Lower leg skin (tissue), 4 donors: ENCODE data around the gene SLC22A23. TPM values are rescaled to one million over a fixed set of nuclear protein-coding genes. Genes with fewer than 3 reads are reported as not detected.

Experiments
- DNase-seq, 2 donors: peaks; one replicate each; pipeline ENCODE4 v3.0.0-alpha.2; 2019; ENCODE audit warnings: low spot score in 2 of 2
- H3K4me3 ChIP-seq: fragments of 200-600 bp; sonication (generic); 2 replicates; pipeline ENCODE4 v1.5.1; 2017; ENCODE audit warnings: mild to moderate bottlenecking, low read depth; ENCODE audit not compliant: poor library complexity, severe bottlenecking
- POLR2A ChIP-seq, 2 donors: fragments of 450-650 bp; IDR thresholded peaks; one replicate each; pipeline ENCODE4 v1.6.1; 2016 to 2017; ENCODE audit warnings: antibody characterized with exemption in 2 of 2, mild to moderate bottlenecking in 1 of 2, moderate library complexity in 1 of 2
- WGBS, 2 donors: methylation state at CpG; one replicate each; pipeline ENCODE4 v1.1.5; 2018; 5-methylcytosine and 5-hydroxymethylcytosine counted together
- intact Hi-C: fragments of 100-400 bp; cut with DNase I; formaldehyde crosslinking; loops from one replicate; pipeline ENCODE4 v1.15.0; 2023; ENCODE audit warnings: low total_unique reads
- total RNA-seq, 4 donors: library from RNA; depleted of rRNA; stranded (reverse); fragments of >200 nt; gene quantifications; one replicate each; pipeline ENCODE4 v1.1.0, GENCODE V29; 2016
- TF ChIP-seq, protein P1 (sequence below), 3 donors: fragments of 450-650 bp; IDR thresholded peaks; one replicate each; pipeline ENCODE4 v1.5.1; 2016; ENCODE audit warnings: antibody characterized with exemption in 3 of 3, mild to moderate bottlenecking in 3 of 3, moderate library complexity in 2 of 3

Gene SLC22A23
- total RNA-seq, 4 donors from 2014 or later, result 29.2 to 50.7 (median 43.2) TPM

DNA sequence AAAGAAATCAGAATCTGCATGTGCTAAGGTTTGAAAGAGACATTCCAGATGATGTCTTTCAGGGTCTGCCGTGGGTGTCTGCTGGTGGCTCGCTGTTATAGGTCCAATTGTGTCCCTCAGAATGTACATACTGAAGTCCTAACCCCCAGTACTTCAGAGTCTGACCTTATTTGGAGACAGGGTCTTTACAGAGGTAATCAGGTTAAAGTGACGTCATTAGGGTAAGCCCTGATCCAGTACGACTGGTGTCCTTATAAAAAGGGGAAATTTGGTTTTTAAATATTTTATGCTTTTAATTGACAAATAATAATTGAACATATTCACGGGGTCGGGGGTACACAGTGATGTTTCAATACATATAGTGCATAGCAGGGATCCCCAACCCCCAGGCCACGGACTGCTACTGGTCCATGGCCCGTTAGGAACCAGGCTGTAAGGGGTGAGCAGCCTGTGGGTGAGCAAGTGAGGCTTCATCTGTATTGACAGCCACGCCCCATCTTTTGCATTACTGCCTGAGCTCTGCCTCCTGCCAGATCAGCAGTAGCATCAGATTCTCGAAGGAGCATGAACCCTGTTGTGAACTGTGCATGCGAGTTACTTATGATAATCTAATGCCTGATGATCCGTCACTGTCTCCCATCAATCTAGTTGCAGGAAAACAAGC lies 33.2 kb upstream of the SLC22A23 start:
- intact Hi-C loops, result no loop called here
- TF ChIP-seq, protein P1, sequence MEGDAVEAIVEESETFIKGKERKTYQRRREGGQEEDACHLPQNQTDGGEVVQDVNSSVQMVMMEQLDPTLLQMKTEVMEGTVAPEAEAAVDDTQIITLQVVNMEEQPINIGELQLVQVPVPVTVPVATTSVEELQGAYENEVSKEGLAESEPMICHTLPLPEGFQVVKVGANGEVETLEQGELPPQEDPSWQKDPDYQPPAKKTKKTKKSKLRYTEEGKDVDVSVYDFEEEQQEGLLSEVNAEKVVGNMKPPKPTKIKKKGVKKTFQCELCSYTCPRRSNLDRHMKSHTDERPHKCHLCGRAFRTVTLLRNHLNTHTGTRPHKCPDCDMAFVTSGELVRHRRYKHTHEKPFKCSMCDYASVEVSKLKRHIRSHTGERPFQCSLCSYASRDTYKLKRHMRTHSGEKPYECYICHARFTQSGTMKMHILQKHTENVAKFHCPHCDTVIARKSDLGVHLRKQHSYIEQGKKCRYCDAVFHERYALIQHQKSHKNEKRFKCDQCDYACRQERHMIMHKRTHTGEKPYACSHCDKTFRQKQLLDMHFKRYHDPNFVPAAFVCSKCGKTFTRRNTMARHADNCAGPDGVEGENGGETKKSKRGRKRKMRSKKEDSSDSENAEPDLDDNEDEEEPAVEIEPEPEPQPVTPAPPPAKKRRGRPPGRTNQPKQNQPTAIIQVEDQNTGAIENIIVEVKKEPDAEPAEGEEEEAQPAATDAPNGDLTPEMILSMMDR (IDR thresholded peaks at IDR 0.05), result no peak
- no peak for TF ChIP-seq POLR2A (IDR thresholded peaks at IDR 0.05)
- no peak overlapping the region for H3K4me3 ChIP-seq
- 78 to 81% methylated on average over 12 of the region's 12 CpGs for WGBS, 2 donors
- DNase-seq, result no peak

- TF ChIP-seq POLR2A (IDR thresholded peaks at IDR 0.05), result no peak
- TF ChIP-seq, protein P1 (IDR thresholded peaks at IDR 0.05), result no peak
- no peak overlapping the region for H3K4me3 ChIP-seq
- intact Hi-C loops, result no loop called here
- peak in 1 of 2 donors; percentile 48 for DNase-seq
- 56 to 63% methylated on average over 7 of the region's 7 CpGs for WGBS, 2 donors
Measured at GRCh38 chr6:3489027-3489757, 32.3 kb upstream of the SLC22A23 start.

DNA sequence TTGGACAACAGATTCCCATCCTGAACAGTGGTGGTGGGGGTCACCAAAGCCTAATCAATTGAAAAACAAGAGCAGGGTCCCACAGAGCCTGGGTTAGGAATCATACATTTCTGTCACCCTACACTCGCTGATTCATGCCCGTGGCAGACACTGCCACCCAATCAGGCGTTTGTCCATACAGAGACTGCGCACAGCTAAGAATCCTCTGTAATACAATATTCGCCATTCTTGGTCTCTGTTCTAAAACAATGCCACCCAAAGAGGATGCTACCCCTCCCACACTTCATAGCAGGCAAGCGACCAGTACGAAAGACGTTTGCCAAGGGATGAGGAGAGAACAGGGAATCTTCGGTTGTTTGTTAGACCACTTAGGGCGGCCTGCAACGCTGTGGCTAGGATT lies 28.1 kb upstream of the SLC22A23 start:
- DNase-seq, result no peak
- 79 to 95% methylated on average over 11 of the region's 11 CpGs for WGBS, 2 donors
- TF ChIP-seq, protein P1 (IDR thresholded peaks at IDR 0.05), result no peak
- TF ChIP-seq POLR2A (IDR thresholded peaks at IDR 0.05), result no peak
- intact Hi-C loops, result no loop called here
- no peak overlapping the region for H3K4me3 ChIP-seq

- 85 to 90% methylated on average over 8 of the region's 8 CpGs for whole genome bisulfite sequencing, 2 donors
- H3K4me3 ChIP-seq, result no peak overlapping the region
- TF ChIP-seq, protein P1 (IDR thresholded peaks at IDR 0.05), result no peak
- TF ChIP-seq POLR2A (IDR thresholded peaks at IDR 0.05), result no peak
- no peak for DNase-seq
- intact Hi-C loops, result no loop called here
Measured at GRCh38 chr6:3484192-3484591, 27.3 kb upstream of the SLC22A23 start.

- WGBS, 2 donors, result 91 to 97% methylated on average over 2 of the region's 2 CpGs
- H3K4me3 ChIP-seq, result no peak overlapping the region
- no peak for TF ChIP-seq POLR2A (IDR thresholded peaks at IDR 0.05)
- TF ChIP-seq, protein P1 (IDR thresholded peaks at IDR 0.05), result no peak
- intact Hi-C loops, result no loop called here
- DNase-seq, result no peak
Measured at GRCh38 chr6:3483675-3484074, 26.8 kb upstream of the SLC22A23 start.
